ENCODE data around the gene CCDC87.

- TF ChIP-seq CTCF (conservative IDR thresholded peaks at IDR 0.05; ENCODE audit: low read length) (no peak), EZH2phosphoT487 (IDR thresholded peaks at IDR 0.05; ENCODE audit: borderline replicate concordance) (no peak)
Measured at GRCh38 chr11:66614073-66614472, 21.2 kb upstream of the CCDC87 start.

Measured in Loucy (cell line).